Activated naive CD4-positive, alpha-beta T cell treated with anti-CD3 and anti-CD28 coated beads, Interleukin-2, amount 10 ng/mL, durations not matched to agents 5 hours and 36 hours (primary cell): ENCODE results near the gene JAGN1. TPM values are rescaled to one million over a fixed set of nuclear protein-coding genes. Genes with fewer than 3 reads are reported as not detected.

ENCODE experiments used
- total RNA-seq, 2 experiments: library from RNA; stranded (reverse); gene quantifications; one replicate each; pipeline ENCODE4 v1.2.3, GENCODE V29; 2021

Gene JAGN1
- total RNA-seq: 10 to 100 TPM; 27.7 to 29.0 TPM

DNA sequence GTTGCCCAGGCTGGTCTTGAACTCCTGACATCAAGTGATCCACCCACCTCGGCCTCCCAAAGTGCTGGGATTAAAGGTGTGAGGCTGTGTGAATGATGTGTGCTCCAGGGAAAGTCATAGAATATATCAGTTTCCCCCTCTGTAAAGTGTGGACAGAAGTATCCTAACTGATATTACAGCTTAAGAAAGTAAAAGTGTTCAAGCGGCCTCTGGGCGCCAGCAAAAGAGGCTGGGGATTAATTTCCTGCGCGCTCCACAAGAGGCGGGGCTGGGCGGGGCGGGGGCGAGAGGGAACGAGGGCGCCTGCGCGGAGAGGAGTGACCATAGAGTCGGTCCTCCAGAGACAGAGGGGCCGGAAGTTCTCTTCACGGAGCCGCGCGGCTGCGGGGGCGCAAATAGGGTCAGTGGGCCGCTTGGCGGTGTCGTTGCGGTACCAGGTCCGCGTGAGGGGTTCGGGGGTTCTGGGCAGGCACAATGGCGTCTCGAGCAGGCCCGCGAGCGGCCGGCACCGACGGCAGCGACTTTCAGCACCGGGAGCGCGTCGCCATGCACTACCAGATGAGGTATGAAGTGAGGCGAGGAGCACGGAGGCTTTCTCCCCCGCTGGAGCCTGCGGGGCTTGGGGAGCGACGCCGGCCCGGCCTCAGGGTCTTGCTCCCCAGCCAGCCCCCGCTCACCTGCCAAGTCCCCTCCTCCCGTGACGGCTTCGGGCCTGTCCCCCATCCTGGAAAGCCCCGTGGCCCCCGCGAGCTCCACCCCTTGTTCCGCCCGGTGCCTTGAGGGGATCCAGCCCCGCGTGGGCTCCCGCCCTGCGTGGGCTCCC lies at the start of gene JAGN1:
TSS of gene JAGN1 (plus strand) at position 362 of the 823 bp plus-strand sequence. CDS start at position 475, 113 bp downstream.

DNA sequence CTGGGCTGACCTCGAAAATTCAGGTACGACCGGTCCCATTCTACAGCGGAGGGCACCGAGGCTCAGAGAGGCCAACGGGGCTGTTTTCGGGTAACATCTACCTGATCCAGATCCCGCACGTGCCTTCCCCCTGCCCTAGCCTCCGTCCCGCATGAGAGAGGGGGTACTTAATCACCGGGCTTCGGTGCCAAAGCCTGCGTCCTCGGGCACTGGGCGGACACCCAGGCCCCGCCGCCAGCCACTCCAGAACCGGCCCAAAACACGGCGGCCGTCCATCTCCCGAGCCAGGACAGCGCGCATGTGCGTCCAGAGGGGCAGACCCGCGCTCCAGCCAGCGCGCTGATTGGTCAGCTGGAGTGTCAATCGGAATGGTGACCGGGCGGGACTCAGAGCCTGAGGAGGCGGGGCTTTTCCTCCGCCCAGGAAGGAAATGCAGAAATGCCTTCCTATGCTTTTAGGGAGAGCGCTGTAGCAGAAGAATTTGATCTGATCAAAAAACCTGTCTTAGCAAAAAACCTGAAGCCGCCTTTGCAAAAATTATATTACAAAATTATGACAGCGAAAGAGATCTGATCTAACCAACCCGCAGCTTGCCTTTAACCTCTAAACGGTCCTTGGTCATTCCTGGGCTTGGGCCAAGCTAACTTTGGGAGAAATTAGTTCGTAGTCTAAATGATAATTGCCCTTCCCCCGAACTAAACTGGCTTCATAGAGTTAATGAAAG lies 46.5 kb upstream of the JAGN1 start, which contains the start of gene RPUSD3:
TSS of gene RPUSD3 (minus strand) at position 294 of the 724 bp plus-strand sequence. CDS start at position 276, 18 bp downstream.

DNA sequence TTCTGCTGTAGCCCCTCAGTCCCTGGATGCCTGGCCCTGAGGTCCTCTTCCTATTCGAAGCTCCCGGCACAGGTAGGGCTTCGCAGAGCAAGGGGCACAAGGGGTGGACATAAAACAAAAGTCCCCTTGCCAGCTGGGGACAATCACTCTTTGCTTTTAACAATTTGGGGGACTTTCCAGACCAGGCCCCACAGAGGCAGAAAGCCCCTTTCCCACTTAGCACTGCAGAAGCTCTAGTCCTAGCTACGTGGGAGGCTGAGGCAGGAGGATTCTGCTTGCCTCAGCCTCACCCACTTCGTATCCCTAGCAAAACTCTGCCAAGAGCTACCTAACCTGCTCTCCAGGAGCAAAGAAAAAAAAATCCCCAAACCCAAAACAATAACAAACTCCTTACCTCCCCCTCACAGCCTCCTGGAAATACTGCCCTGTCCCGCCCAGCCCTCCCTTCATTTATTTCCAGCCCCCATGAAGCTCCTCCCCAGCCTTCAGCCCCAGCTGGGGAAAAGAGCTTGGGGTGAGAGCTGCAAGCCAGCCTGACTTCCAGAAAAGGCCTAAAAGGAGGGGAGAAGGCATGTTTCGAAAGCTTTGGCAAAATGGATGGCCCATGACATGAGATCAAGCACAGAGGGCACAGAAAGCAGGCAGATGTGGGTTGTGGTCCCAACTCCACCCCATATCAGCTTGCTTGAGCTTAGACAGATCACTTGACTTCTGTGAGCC lies 10.4 kb upstream of the JAGN1 start, which contains the start of gene CIDEC:
TSS of gene CIDEC (minus strand) at position 424 of the 720 bp plus-strand sequence. CDS start 1,767 bp downstream, outside the sequence.

DNA sequence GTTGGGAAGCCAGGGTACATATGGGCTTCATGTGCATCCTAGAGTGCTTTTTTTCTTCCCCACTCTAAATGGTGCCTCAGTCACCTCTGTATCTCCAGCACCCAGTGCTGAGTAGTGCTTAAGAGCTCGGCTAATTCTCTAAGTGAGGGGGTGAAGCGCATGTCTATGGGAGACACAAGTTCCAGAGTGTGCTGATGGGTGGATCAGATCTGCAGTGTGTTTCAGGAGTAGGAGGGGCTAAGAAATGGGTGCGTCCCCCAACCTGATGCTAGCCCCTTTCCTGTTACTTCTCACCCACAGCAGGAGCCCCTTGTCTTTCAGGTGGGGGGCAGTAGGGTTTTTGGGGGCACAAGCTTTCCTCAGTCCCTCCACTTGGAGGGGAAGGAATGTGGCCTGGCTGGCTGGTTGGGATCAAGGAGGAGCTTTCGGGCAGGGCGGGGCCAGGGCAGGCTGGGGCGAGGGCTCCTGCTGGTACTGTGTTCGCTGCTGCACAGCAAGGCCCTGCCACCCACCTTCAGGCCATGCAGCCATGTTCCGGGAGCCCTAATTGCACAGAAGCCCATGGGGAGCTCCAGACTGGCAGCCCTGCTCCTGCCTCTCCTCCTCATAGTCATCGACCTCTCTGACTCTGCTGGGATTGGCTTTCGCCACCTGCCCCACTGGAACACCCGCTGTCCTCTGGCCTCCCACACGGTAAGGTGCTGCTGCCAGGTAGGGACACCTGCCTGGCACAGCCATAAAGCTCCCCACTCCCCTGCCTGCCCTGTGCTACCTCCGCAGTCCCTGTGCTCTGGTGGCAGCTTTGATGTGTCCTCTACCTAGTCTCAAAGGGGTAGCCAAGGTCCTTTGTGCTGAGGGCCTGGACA lies 12.2 kb downstream of the JAGN1 start, which contains the start of gene IL17RE:
TSS of gene IL17RE (plus strand) at position 477 of the 866 bp plus-strand sequence. CDS start at position 562, 85 bp downstream.

DNA sequence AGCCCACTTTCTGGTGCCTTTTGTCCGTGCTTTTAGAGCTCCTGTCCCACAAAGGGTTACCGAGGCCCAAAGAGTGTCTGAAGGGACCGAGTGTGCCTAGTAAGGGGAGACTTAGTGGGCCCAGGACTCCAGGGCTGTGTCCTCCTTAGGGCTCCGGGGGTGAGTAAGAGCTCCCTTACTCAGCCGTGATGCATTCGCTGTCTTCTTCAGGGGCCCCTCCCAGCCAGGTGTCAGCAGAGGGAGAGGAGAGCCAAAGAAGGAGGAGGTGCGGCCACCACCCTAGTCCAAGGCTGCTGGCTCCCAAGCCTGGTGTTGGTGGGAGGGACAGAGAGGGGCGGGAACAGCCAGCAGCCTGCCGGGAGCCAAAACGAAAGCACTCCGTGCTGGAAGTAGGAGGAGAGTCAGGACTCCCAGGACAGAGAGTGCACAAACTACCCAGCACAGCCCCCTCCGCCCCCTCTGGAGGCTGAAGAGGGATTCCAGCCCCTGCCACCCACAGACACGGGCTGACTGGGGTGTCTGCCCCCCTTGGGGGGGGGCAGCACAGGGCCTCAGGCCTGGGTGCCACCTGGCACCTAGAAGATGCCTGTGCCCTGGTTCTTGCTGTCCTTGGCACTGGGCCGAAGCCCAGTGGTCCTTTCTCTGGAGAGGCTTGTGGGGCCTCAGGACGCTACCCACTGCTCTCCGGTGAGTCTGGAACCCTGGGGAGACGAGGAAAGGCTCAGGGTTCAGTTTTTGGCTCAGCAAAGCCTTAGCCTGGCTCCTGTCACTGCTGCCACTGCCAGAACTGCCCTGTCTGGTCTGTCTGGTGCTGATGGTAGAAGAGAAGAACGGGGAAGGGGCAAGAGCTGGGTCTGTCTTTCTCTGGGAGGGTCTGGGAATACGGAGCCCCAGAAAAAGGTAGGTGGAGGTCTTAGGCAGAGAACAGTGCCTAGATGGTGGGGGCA lies 26.6 kb downstream of the JAGN1 start, which contains the start of gene IL17RC:
TSS of gene IL17RC (plus strand) at position 365 of the 947 bp plus-strand sequence. CDS start at position 583, 218 bp downstream.

DNA sequence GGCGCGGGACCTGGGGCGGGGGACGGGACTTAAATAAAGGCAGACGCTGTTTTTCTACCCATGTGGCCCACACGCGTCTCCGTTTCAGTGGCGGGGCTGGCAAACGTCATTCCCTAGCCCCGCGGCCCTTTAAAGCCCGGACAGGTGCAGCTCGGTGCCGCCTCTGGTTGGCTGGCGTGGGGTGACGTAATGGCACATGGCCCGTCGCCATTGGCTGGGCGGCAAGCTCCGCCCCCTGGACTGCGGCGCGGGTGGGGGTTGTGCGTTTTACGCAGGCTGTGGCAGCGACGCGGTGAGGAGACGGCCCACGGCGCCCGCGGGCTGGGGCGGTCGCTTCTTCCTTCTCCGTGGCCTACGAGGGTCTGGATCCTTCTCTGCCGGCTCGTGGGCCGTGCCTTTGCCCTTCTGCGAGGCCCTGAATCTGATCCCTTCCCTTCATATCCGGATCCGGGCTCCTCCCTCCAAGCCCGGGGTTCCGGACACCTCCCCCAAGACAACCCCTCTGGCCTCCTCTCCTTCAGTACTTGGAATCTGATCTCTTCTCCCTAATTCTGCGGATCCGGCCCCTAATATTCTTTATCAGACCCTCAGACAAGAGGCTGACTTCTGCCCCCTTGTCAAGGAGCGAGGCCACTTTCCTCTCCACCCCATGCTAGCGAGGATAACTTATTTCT lies 43.3 kb downstream of the JAGN1 start, which contains the start of gene CRELD1:
TSS of gene CRELD1 (plus strand) at position 274 of the 674 bp plus-strand sequence. CDS start 605 bp downstream, outside the sequence.

Other genes with a start within 250 kb of the JAGN1 start
- gene MTMR14, start 241.1 kb upstream of the JAGN1 start, total RNA-seq: 10 to 100 TPM; 58.2 to 59.7 TPM
- not detected for gene CPNE9, start 186.8 kb upstream of the JAGN1 start, total RNA-seq
- gene BRPF1, start 158.9 kb upstream of the JAGN1 start, total RNA-seq: 10 to 100 TPM; 42.0 to 42.1 TPM
- 10 to 100 TPM; 32.5 to 35.7 TPM for gene OGG1, start 140.7 kb upstream of the JAGN1 start, total RNA-seq
- 10 to 100 TPM in 1 of 2 experiments, 1 to 10 TPM in 1; 9.3 to 10.7 TPM for gene CAMK1, start 120.7 kb upstream of the JAGN1 start, total RNA-seq
- gene TADA3, start 98.1 kb upstream of the JAGN1 start, total RNA-seq: 10 to 100 TPM; 64.5 to 65.9 TPM
- gene ARPC4, start 97.5 kb upstream of the JAGN1 start, total RNA-seq: 100 to 1,000 TPM; 236 to 238 TPM
- 10 to 100 TPM; 54.6 to 54.7 TPM for gene TTLL3, start 80.3 kb upstream of the JAGN1 start, total RNA-seq
- gene RPUSD3, start 46.6 kb upstream of the JAGN1 start, total RNA-seq: 10 to 100 TPM; 45.1 to 46.2 TPM
- not detected for gene CIDEC, start 10.4 kb upstream of the JAGN1 start, total RNA-seq
- under 1 TPM; 0.39 to 0.45 TPM for gene IL17RE, start 12.2 kb downstream of the JAGN1 start, total RNA-seq
- gene IL17RC, start 26.5 kb downstream of the JAGN1 start, total RNA-seq: under 1 TPM; 0.29 to 0.40 TPM
- gene CRELD1, start 43.2 kb downstream of the JAGN1 start, total RNA-seq: 10 to 100 TPM; 15.2 to 20.0 TPM
- gene PRRT3, start 61.8 kb downstream of the JAGN1 start, total RNA-seq: 1 to 10 TPM; 5.4 to 6.1 TPM
- 10 to 100 TPM; 42.2 to 43.9 TPM for gene EMC3, start 96.2 kb downstream of the JAGN1 start, total RNA-seq
- 10 to 100 TPM; 44.2 to 48.0 TPM for gene FANCD2, start 135.8 kb downstream of the JAGN1 start, total RNA-seq
- gene FANCD2OS, start 217.6 kb downstream of the JAGN1 start, total RNA-seq: not detected
- 100 to 1,000 TPM; 132 to 133 TPM for gene BRK1, start 225.1 kb downstream of the JAGN1 start, total RNA-seq